Heart left ventricle (tissue), 13 donors: ENCODE measurements around the gene TNS3.

ENCODE experiments used
- CTCF ChIP-seq, 12 donors: fragments of 200-600 bp; sonication (generic) in 4 of 12; IDR thresholded peaks; one replicate each; pipeline versions ENCODE4 v1.5.0 to v1.8.0; 2018 to 2022; ENCODE audit warnings: antibody characterized with exemption in 12 of 12, mild to moderate bottlenecking in 5 of 12
- POLR2A ChIP-seq, 2 donors: fragments of 450-650 bp; IDR thresholded peaks; one replicate each; pipeline ENCODE4 v1.6.1; 2017; ENCODE audit warnings: antibody characterized with exemption in 2 of 2, mild to moderate bottlenecking in 2 of 2, moderate library complexity in 2 of 2
- donor health status: ischemic (EF 13 %, LVEDD 7.1; RV severe dilation, severe dysfunction).
- donor health status: DM: no; HTN: yes; CAD: no.
- donor health status: DM: no; HTN: no; CAD: no.
- donor health status: ischemic (EF 25% LVEDD 6.9; RV normal size, moderate dysfunction).
- donor health status: ischemic (EF 25% LVEDD 5.7; RV mildly dilated, moderate dysfunction).
- donor health status: ischemic (EF 35%, LVEDD 5.7; RV mildly dilated, moderate dysfunction).
- donor health status: nonischemic (EF 11% LVEDD 7.7; RV severe dilation, severe dysfunction).
- donor health status: DM: yes; HTN: yes; CAD: no.
- donor health status: PGD.
- donor health status: ischemic (EF 29% LVEDD 5.4; RV normal size, mild dysfunction).
- donor health status: nonischemic (EF 23%, LVEDD 6.1; RV moderate dilation, normal function).

GRCh38 chr7:47332213-47332612 is 249.7 kb downstream of the TNS3 start:
- TF ChIP-seq CTCF (IDR thresholded peaks at IDR 0.05) (no peak), POLR2A (IDR thresholded peaks at IDR 0.05) (no peak)
